Thymus (tissue), 11 donors: ENCODE measurements around the gene TTN. TPM values are rescaled to one million over a fixed set of nuclear protein-coding genes. Genes with fewer than 3 reads are reported as not detected.

Experiments used
- DNase-seq, 9 donors: peaks; one replicate each; pipeline ENCODE4 v3.0.0-alpha.2; 2013; ENCODE audit warnings: low spot score in 9 of 9, low read depth in 6 of 9, missing footprints in 1 of 9
- H3K27ac ChIP-seq, 2 donors: one replicate each; pipeline ENCODE4 v1.5.1; 2013; ENCODE audit warnings: control low read depth in 1 of 2, low read depth in 1 of 2, low read length in 1 of 2, mild to moderate bottlenecking in 1 of 2, moderate library complexity in 1 of 2
- H3K27me3 ChIP-seq, 2 donors: one replicate each; pipeline ENCODE4 v1.5.1; 2013; ENCODE audit warnings: low read length in 1 of 2; ENCODE audit not compliant: control insufficient read depth in 2 of 2, insufficient read depth in 1 of 2
- H3K36me3 ChIP-seq, 2 donors: one replicate each; pipeline ENCODE4 v1.5.1; 2013; ENCODE audit warnings: low read length in 1 of 2, mild to moderate bottlenecking in 1 of 2, moderate library complexity in 1 of 2; ENCODE audit not compliant: control insufficient read depth in 2 of 2, insufficient read depth in 2 of 2
- H3K4me1 ChIP-seq, 2 donors: one replicate each; pipeline ENCODE4 v1.5.1; 2013; ENCODE audit warnings: low read length in 2 of 2; ENCODE audit not compliant: control insufficient read depth in 2 of 2, insufficient read depth in 2 of 2
- H3K4me3 ChIP-seq, 2 donors: one replicate each; pipeline ENCODE4 v1.5.1; 2013; ENCODE audit warnings: low read length in 2 of 2, control low read depth in 1 of 2, mild to moderate bottlenecking in 1 of 2
- H3K9me3 ChIP-seq, 2 donors: one replicate each; pipeline ENCODE4 v1.5.1; 2013; ENCODE audit warnings: low read length in 1 of 2, mild to moderate bottlenecking in 1 of 2; ENCODE audit not compliant: control insufficient read depth in 2 of 2, insufficient read depth in 1 of 2
- WGBS: extraction: QIAGEN DNeasy Blood & Tissue Kit; methylation state at CpG from one replicate; pipeline ENCODE4 v1.1.7; 2013; 5-methylcytosine and 5-hydroxymethylcytosine counted together
- polyA plus RNA-seq: library from polyadenylated mRNA; stranded (reverse); fragments of 200-250 nt; gene quantifications from one replicate; pipeline ENCODE4 v1.2.3, GENCODE V29; 2013
- total RNA-seq: library from RNA; stranded (reverse); fragments of 120-200 nt; gene quantifications from one replicate; pipeline ENCODE4 v1.2.4, GENCODE V29; 2013
- donor health status: healthy.

Gene TTN
- total and polyA plus RNA-seq, 2 donors = 1.1 to 5.4 TPM

DNA sequence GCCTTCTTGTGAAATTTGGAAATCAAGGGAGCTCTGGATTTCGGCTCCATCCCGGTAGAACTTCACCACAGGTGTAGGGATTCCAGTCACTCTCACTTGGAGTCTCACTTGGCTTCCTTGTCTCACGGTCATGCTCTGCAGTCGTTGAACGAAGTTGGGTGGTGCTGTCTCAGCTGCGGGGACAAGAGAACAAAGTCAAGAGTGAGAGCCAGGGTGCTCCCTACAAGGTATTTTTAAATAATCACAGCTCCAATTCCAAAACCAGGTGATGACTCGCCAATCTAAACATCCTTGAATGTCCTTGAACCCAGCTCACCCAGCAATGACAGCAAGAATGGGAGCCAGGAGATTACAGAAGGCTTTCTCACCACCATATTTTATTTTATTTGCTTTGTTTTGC, 6.7 kb downstream of the TTN start:
- Histone ChIP-seq H3K27ac (no peak overlapping the region), H3K36me3 (peaks cover 0 to 3% of the 10 kb centered on the region in 2 donors), H3K9me3 (no peaks in the 10 kb centered on the region), H3K27me3 (no peaks in the 10 kb centered on the region), H3K4me1 (no peaks in the 10 kb centered on the region), H3K4me3 (no peak overlapping the region)
- WGBS = 97% methylated on average over 7 of the region's 7 CpGs
- DNase-seq = no peak

DNA sequence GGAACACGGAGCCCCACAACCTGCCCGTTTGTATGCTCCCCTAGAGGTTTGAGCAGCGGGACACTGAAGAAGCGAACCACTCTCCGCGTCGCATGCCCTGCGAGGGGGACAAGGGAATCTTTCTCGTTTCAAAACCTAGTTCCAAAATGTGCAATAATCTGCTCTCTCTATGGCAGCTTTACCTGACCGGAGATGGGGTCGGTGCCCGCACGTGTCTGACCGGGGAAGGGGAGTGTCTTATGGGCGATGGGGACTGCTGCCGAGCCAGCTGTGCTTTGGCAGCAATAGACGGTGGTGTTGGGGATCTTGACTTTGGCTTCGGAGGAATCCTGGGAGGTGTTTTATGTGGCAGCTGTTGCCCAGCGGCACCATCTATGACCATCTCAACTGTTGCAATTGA, 7.9 kb downstream of the TTN start:
- Histone ChIP-seq H3K4me3 (no peak overlapping the region), H3K36me3 (peaks cover 0 to 3% of the 10 kb centered on the region in 2 donors), H3K9me3 (no peaks in the 10 kb centered on the region), H3K27me3 (no peaks in the 10 kb centered on the region), H3K27ac (no peak overlapping the region), H3K4me1 (no peaks in the 10 kb centered on the region)
- DNase-seq = no peak
- 98% methylated on average over 19 of the region's 19 CpGs for WGBS

DNA sequence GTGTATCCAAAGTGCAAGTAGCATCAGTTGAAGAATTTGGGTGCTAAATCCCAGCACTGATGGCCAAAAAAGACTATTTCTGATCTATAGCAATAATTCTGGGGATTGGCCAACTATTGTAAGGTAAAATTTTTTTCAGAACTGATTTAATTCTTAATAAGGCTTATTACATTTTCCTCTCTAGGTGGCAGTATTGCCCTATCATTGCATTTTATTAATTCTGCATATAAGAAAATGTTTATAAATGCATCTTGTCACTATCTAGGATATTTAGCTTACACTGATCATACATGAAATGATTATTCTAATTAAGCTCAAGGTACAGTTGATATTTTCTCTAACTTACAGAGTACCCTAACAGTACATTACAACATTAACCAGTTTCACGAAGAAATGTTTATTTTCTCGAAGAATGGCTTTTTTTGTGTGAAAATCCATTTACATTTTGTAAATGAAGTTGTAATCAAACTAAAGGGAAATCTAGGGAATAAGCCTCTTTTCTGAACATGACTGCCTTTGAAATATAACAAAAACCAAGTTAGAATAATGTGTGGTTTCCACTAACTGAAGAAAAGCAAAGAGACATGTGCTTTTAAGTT, 11.0 kb downstream of the TTN start:
- DNase-seq = peak in 6 of 9 donors; percentile 11 to 48 (median 18)
- Histone ChIP-seq H3K9me3 (no peaks in the 10 kb centered on the region), H3K36me3 (peaks cover 0 to 3% of the 10 kb centered on the region in 2 donors), H3K4me1 (no peaks in the 10 kb centered on the region), H3K27me3 (no peaks in the 10 kb centered on the region), H3K27ac (no peak overlapping the region), H3K4me3 (no peak overlapping the region)
- WGBS = 96% methylated on average over 2 of the region's 2 CpGs

DNA sequence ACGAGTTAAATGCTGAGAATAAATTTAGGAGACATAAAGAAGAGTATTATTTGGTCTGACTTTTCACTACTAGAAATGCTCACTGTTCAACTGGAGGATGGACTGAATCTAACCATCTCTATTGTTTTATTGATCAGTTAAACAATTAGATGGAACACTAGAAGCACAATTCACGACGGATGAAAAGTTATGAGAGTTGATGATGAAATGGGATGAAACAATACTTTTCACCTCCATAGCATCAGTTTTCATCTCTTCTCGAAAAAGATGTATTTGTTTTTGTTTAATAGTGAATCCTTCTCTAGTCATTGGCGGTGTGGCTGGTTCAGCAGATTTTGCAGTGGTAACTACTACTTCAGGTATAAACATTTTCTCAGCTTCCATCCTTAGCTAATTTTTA, 19.3 kb downstream of the TTN start:
- no peak for DNase-seq
- no peaks in the 10 kb centered on the region for H3K27me3 ChIP-seq
- H3K4me3 ChIP-seq = no peak overlapping the region
- H3K4me1 ChIP-seq = no peaks in the 10 kb centered on the region
- H3K36me3 ChIP-seq = no peaks in the 10 kb centered on the region
- 96% methylated on average over 5 of the region's 5 CpGs for WGBS
- H3K9me3 ChIP-seq = no peaks in the 10 kb centered on the region
- H3K27ac ChIP-seq = no peak overlapping the region

DNA sequence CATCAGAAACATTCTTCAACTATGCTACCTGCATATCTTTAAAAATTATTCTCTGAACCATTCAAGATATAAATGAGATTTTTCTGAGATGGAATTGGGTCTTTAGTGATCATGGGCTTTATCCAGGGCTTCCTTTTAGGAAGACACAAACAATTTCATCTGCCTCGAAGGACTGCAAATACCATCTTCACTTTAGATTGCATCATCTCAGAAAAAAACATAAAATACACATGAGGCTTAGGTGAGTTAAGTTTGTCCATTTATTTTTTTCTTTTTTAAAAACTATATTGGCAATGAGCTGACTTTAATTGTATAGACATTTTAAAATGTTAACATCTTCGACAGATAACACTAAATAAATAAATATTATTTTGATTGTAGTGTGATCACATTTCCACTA, 20.1 kb downstream of the TTN start:
- H3K27me3 ChIP-seq = no peaks in the 10 kb centered on the region
- H3K4me3 ChIP-seq = no peak overlapping the region
- no peaks in the 10 kb centered on the region for H3K9me3 ChIP-seq
- H3K27ac ChIP-seq = no peak overlapping the region
- WGBS = 97% methylated on average over 2 of the region's 2 CpGs
- DNase-seq = no peak
- peaks cover 0 to 3% of the 10 kb centered on the region in 2 donors for H3K36me3 ChIP-seq
- H3K4me1 ChIP-seq = no peaks in the 10 kb centered on the region

DNA sequence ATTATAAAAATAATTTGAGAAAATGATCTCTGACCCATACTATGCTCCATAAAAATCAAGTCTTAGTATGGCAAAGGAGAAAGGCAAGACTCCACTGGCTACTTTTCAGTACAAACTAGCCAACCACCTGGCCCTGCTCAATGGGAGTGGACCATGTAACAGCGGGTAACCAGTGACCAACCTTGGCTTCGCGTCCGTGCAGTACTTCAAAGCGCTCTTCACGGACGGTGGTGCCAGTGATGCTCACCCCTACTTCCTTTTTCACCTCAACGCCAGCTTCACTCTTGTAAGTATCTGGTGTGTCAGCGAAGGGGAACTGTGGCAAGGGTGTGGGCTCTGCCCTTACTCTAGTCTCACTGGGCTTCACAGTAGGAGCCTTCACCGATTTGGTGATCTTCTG, 23.3 kb downstream of the TTN start:
- Histone ChIP-seq H3K36me3 (peaks cover 0 to 3% of the 10 kb centered on the region in 2 donors), H3K27ac (no peak overlapping the region), H3K27me3 (no peaks in the 10 kb centered on the region), H3K4me3 (no peak overlapping the region), H3K4me1 (no peaks in the 10 kb centered on the region), H3K9me3 (no peaks in the 10 kb centered on the region)
- WGBS = 98% methylated on average over 10 of the region's 10 CpGs
- no peak for DNase-seq

DNA sequence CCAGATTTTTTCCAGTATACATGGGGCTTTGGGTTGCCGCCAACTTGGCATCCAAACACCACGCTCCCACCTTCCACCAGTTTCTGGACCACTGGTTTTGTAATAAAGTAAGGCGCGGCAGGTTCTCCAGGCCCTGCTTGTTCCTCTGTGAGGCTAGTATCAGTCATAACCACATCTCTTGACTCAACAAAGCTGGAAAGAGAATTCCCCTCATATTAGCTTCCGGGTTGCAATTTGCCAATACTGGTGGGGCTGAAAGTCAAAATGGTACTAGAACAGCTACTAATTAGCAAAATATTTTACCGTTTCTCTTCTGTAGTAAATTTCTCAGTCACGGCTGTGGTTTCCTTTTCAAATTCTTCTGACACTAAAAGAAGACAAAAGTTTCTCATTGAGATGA, 25.0 kb downstream of the TTN start:
- Histone ChIP-seq H3K27me3 (no peaks in the 10 kb centered on the region), H3K4me1 (no peaks in the 10 kb centered on the region), H3K9me3 (no peaks in the 10 kb centered on the region), H3K27ac (no peak overlapping the region), H3K4me3 (no peak overlapping the region), H3K36me3 (peaks cover 0 to 3% of the 10 kb centered on the region in 2 donors)
- no peak for DNase-seq
- WGBS = 96% methylated on average over 7 of the region's 7 CpGs

DNA sequence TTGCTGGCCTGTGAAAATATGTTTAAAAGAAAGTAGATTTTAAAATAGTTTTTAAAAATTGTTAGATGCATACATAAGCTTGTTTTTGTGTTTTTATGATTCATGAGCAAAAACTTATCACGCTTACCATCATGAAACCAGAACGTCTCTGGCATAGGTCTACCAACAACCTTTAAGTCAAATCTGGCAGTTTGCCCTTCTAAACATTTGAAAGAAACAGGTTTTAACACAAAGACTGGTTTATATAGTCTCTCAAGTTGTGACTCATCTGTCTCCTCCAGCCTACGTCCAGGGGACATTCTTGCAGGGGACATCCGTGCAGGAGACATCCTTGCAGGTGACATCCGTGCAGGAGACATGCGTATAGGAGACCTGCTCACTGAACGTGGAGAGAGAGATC, 29.6 kb downstream of the TTN start:
- Histone ChIP-seq H3K9me3 (no peaks in the 10 kb centered on the region), H3K27me3 (no peaks in the 10 kb centered on the region), H3K27ac (no peak overlapping the region), H3K4me1 (no peaks in the 10 kb centered on the region), H3K36me3 (peaks cover 5 to 8% of the 10 kb centered on the region in 2 donors), H3K4me3 (no peak overlapping the region)
- 83% methylated on average over 7 of the region's 7 CpGs for WGBS
- no peak for DNase-seq

DNA sequence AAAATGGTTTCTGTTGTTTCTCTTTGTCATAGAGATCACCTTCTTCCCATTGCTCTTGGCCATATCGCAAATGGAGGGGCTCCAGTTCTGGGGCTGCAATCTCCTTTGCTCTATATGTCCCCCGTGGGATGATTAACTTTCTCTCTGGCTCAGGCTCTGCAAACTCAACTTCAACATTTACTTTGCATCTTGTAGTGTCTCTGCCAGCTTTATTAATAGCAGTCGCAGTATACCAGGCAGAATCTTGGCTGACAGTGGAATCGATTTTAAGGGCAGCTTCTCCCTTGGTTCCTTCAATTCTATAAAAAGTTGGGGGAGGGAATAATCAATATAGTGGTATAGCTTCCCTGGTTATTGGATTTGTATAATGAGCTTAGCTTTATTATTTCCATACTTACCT, 30.5 kb downstream of the TTN start:
- H3K4me3 ChIP-seq = no peak overlapping the region
- H3K27ac ChIP-seq = no peak overlapping the region
- no peaks in the 10 kb centered on the region for H3K27me3 ChIP-seq
- H3K36me3 ChIP-seq = peaks cover 5 to 7% of the 10 kb centered on the region in 2 donors
- 96% methylated on average over 4 of the region's 4 CpGs for WGBS
- no peaks in the 10 kb centered on the region for H3K4me1 ChIP-seq
- DNase-seq = no peak
- H3K9me3 ChIP-seq = no peaks in the 10 kb centered on the region

DNA sequence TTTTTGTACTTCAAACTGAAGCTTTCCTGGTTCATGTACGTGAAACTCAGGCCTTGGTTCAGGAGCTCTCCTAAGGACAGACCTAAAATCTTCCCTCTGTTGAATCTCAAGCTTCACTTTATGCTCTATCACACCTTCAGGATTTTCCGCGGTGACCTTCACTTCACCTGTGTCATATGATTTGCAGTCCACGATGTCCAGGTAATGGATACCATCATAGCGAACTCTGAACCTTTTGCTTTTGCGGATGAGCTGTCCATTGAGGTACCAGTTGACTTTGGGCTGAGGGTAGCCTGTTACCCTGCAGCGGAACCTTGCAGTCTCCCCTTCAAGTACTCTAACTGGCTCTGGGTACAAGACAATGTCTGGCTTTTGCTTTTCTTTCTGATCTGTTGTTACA, 31.2 kb downstream of the TTN start:
- no peaks in the 10 kb centered on the region for H3K4me1 ChIP-seq
- no peak for DNase-seq
- 97% methylated on average over 7 of the region's 7 CpGs for WGBS
- H3K27me3 ChIP-seq = no peaks in the 10 kb centered on the region
- H3K36me3 ChIP-seq = peaks cover 5 to 7% of the 10 kb centered on the region in 2 donors
- no peak overlapping the region for H3K27ac ChIP-seq
- H3K4me3 ChIP-seq = no peak overlapping the region
- no peaks in the 10 kb centered on the region for H3K9me3 ChIP-seq
